K562 (cell line): ENCODE measurements around the gene FRMD4A. TPM values are rescaled to one million over a fixed set of nuclear protein-coding genes. Genes with fewer than 3 reads are reported as not detected.

Experiments
- ATAC-seq: fragments of 200-7000 bp; cut with Tn5 transposase; 3 replicates; pipeline ENCODE4 v1.9.1; 2020; ENCODE audit warnings: moderate library complexity
- BruUV-seq: library from RNA; stranded (reverse); fragments of 400-500 nt; replicated peaks from 2 replicates; lab custom pipeline; 2021; lab: Mats Ljungman, UMichigan
- CTCF ChIA-PET: fragments of 300-600 bp; formaldehyde crosslinking; extraction: SDS; loops from one replicate; lab custom pipeline; 2021; ENCODE audit warnings: low intra/inter-chr PET ratio; lab: Yijun Ruan, JAX
- POLR2A ChIA-PET: fragments of 300-600, 350-650 bp; sonication (Branson Sonifier 250); formaldehyde crosslinking; extraction: SDS; loops from one replicate; lab custom pipeline; 2021; ENCODE audit warnings: antibody characterized with exemption, inconsistent platforms; lab: Yijun Ruan, JAX
- DNase-seq, 4 experiments: peaks; one replicate each; pipeline versions ENCODE4 v3.0.0 to v3.0.0-alpha.2; 2011 to 2018; ENCODE audit warnings: low spot score in 3 of 4, mixed read lengths in 3 of 4; ENCODE audit errors: extremely low read depth in 1 of 4
- FAIRE-seq: peaks from 2 replicates; lab custom pipeline; 2011; peaks lifted over from hg19 to GRCh38; lab: Jason Lieb, UNC
- H2AFZ ChIP-seq: 2 replicates; pipeline ENCODE4 v1.6.0; 2011; ENCODE audit warnings: low read depth, low read length, control low read depth, inconsistent platforms
- H3K27ac ChIP-seq: fragments of 200-600 bp; 3 replicates; pipeline ENCODE4 v1.8.0; 2011; ENCODE audit warnings: low read depth, mild to moderate bottlenecking, control low read depth, inconsistent platforms, low read length, moderate library complexity, mixed read lengths; ENCODE audit errors: extremely low read depth
- H3K27me3 ChIP-seq, 2 experiments: fragments of 300-600 bp in 1 of 2; 2 replicates in 1 of 2; 3 replicates in 1 of 2; pipeline versions ENCODE4 v1.6.0 to v1.8.0; 2011; ENCODE audit warnings: inconsistent platforms in 2 of 2, low read length in 2 of 2, mild to moderate bottlenecking in 1 of 2, mixed read lengths in 1 of 2, moderate library complexity in 1 of 2; ENCODE audit not compliant: control insufficient read depth in 2 of 2, insufficient read depth in 2 of 2
- H3K36me3 ChIP-seq: fragments of 300-600 bp; 3 replicates; pipeline ENCODE4 v1.8.0; 2011; ENCODE audit warnings: mild to moderate bottlenecking, low read length, inconsistent platforms; ENCODE audit not compliant: control insufficient read depth, insufficient read depth
- H3K4me1 ChIP-seq, 2 experiments: fragments of 200-600 bp in 1 of 2; replicated peaks in 1 of 2; 2 replicates in 1 of 2; 3 replicates in 1 of 2; pipeline versions ENCODE4 v1.5.1 to v1.8.0; 2011; ENCODE audit warnings: inconsistent platforms in 2 of 2, low read length in 2 of 2, mild to moderate bottlenecking in 1 of 2, mixed read lengths in 1 of 2, moderate library complexity in 1 of 2; ENCODE audit not compliant: control insufficient read depth in 2 of 2, insufficient read depth in 2 of 2
- H3K4me2 ChIP-seq: 2 replicates; pipeline ENCODE4 v1.6.1; 2011; ENCODE audit warnings: low read length, control low read depth, inconsistent platforms, mixed read lengths; ENCODE audit not compliant: insufficient read depth
- H3K4me3 ChIP-seq: fragments of 200-600 bp; sonication (generic), shearing (Covaris generic); 2 replicates; pipeline ENCODE4 v1.5.1; 2016; ENCODE audit warnings: control low read depth, inconsistent platforms
- H3K79me2 ChIP-seq: fragments of 200-600 bp; 3 replicates; pipeline ENCODE4 v1.8.0; 2011; ENCODE audit warnings: low read length, inconsistent platforms; ENCODE audit not compliant: control insufficient read depth, insufficient read depth
- H3K9ac ChIP-seq, 2 experiments: 2 replicates each; pipeline versions ENCODE4 v1.6.0 to v1.6.1; 2011; ENCODE audit warnings: low read depth in 2 of 2, low read length in 2 of 2, control low read depth in 1 of 2, inconsistent platforms in 1 of 2, mild to moderate bottlenecking in 1 of 2, mixed read lengths in 1 of 2; ENCODE audit not compliant: insufficient read depth in 1 of 2
- H3K9me1 ChIP-seq: one replicate; pipeline ENCODE4 v1.6.0; 2011; ENCODE audit warnings: inconsistent platforms, mild to moderate bottlenecking, low read length, moderate library complexity; ENCODE audit not compliant: control insufficient read depth, insufficient read depth
- H3K9me3 ChIP-seq: replicated peaks from 2 replicates; pipeline ENCODE4 v1.5.1; 2011; ENCODE audit warnings: low read depth, low read length, inconsistent platforms; ENCODE audit not compliant: control insufficient read depth, insufficient read depth
- H4K20me1 ChIP-seq: replicated peaks from 2 replicates; pipeline ENCODE4 v1.6.1; 2011; ENCODE audit warnings: low read length, inconsistent platforms, mixed read lengths; ENCODE audit not compliant: control insufficient read depth, insufficient read depth
- BCL6 ChIP-seq: fragments of 250-450 bp; sonication (Bioruptor Pico); IDR thresholded peaks from 2 replicates; pipeline ENCODE4 v1.4.0; 2020
- CAMTA2 ChIP-seq: fragments of 250-450 bp; sonication (Bioruptor Pico); conservative IDR thresholded peaks from 2 replicates; pipeline ENCODE4 v1.5.1; 2022
- CBFA2T3 ChIP-seq: fragments of 450-650 bp; IDR thresholded peaks from 2 replicates; pipeline ENCODE4 v1.6.1; 2017
- KLF16 ChIP-seq: IDR thresholded peaks from 2 replicates; pipeline ENCODE4 v1.6.1; 2016; ENCODE audit warnings: antibody characterized with exemption
- MXI1 ChIP-seq: IDR thresholded peaks from 2 replicates; pipeline ENCODE4 v1.6.1; 2011; ENCODE audit warnings: low read depth, mild to moderate bottlenecking, improper control_type of control experiment, low read length
- MYNN ChIP-seq, 2 experiments: sonication (generic); formaldehyde crosslinking in 1 of 2; IDR thresholded peaks; 2 replicates each; pipeline versions ENCODE4 v1.5.0 to v1.6.1; 2016 to 2020; ENCODE audit warnings: antibody characterized with exemption in 1 of 2, missing genetic modification reagents in 1 of 2
- POLR2AphosphoS5 ChIP-seq: IDR thresholded peaks from 2 replicates; pipeline ENCODE4 v1.6.1; 2011; ENCODE audit warnings: mild to moderate bottlenecking, low read depth, low read length, moderate library complexity; ENCODE audit not compliant: control insufficient read depth, insufficient read depth
- SMARCA4 ChIP-seq: fragments of 450-650 bp; IDR thresholded peaks from 2 replicates; pipeline ENCODE4 v1.6.1; 2016
- SMARCC2 ChIP-seq: fragments of 450-650 bp; IDR thresholded peaks from 2 replicates; pipeline ENCODE4 v1.6.1; 2017; ENCODE audit warnings: antibody characterized with exemption, moderate library complexity, mild to moderate bottlenecking, low read depth
- SMARCE1 ChIP-seq: fragments of 450-650 bp; IDR thresholded peaks from 2 replicates; pipeline ENCODE4 v1.7.1; 2016; ENCODE audit warnings: mild to moderate bottlenecking
- TCF7 ChIP-seq: sonication (generic); IDR thresholded peaks from 2 replicates; pipeline ENCODE4 v1.6.1; 2016; ENCODE audit warnings: antibody characterized with exemption, borderline replicate concordance
- U2AF1 ChIP-seq: fragments of 200-400 bp; formaldehyde crosslinking; optimal IDR thresholded peaks from 2 replicates; pipeline ENCODE3; 2017; ENCODE audit warnings: mild to moderate bottlenecking, low read depth, low read length, moderate library complexity
- UBTF ChIP-seq, 2 experiments: IDR thresholded peaks; 2 replicates each; pipeline ENCODE4 v1.6.1; 2012; ENCODE audit warnings: improper control_type of control experiment in 2 of 2, low read depth in 2 of 2, low read length in 2 of 2, borderline replicate concordance in 1 of 2
- ZNF184 ChIP-seq: sonication (generic); formaldehyde crosslinking; IDR thresholded peaks from 2 replicates; pipeline ENCODE4 v1.5.0; 2020; ENCODE audit warnings: missing genetic modification reagents
- WGBS: fragments of 100-300 bp; shearing (Covaris generic); methylation state at CpG from one replicate; pipeline ENCODE4 v1.1.6; 2016; ENCODE audit warnings: low coverage, mixed read lengths; ENCODE audit not compliant: insufficient coverage; ENCODE audit errors: missing lambda C conversion rate; 5-methylcytosine and 5-hydroxymethylcytosine counted together
- in situ Hi-C: fragments of 300-500 bp; cut with MboI; formaldehyde crosslinking; loops from 4 replicates; pipeline ENCODE4 v1.15.0; 2018; ENCODE audit warnings: inconsistent platforms, mixed read lengths
- intact Hi-C: fragments of 100-400 bp; cut with micrococcal nuclease; formaldehyde crosslinking; loops from 2 replicates; pipeline ENCODE4 v1.14.2; 2022
- polyA plus RNA-seq, 8 experiments: library from polyadenylated mRNA; depleted of rRNA in 4 of 8; stranded (reverse) in 5 of 8; unstranded in 3 of 8; fragments of >200 nt; fragmentation: Nextera tagmentation in 2 of 8; fragmentation: Illumina TruSeq in 1 of 8; extraction: Ambion mirVana in 2 of 8; extraction: Trizol in 1 of 8; gene quantifications; 2 replicates each; pipeline versions ENCODE4 v1.2.1 to v1.2.3, GENCODE V29; 2011 to 2014; ENCODE audit warnings: inconsistent platforms in 1 of 8, missing spikeins in 1 of 8
- total RNA-seq, 7 experiments: library from RNA; depleted of rRNA in 6 of 7; stranded (reverse); fragments of >200 nt in 6 of 7; fragmentation: Illumina TruSeq in 2 of 7; extraction: Trizol in 2 of 7; gene quantifications; 2 replicates each; pipeline versions ENCODE4 v1.2.1 to v1.2.3, GENCODE V29; 2011 to 2021; ENCODE audit warnings: low replicate concordance in 1 of 7
- TF ChIP-seq, protein P1 (sequence below), 2 experiments: fragments of 150-350 bp in 1 of 2; IDR thresholded peaks; 2 replicates each; pipeline ENCODE4 v1.6.1; 2012 to 2016; ENCODE audit warnings: low read depth in 2 of 2, low read length in 2 of 2, mild to moderate bottlenecking in 1 of 2, moderate library complexity in 1 of 2

Gene FRMD4A
- total and polyA plus RNA-seq, 9 of the 15 experiments (the other 6 are each of a cell fraction or from before 2014, with no cell fraction given): 0.80 to 5.2 (median 3.0) TPM

DNA sequence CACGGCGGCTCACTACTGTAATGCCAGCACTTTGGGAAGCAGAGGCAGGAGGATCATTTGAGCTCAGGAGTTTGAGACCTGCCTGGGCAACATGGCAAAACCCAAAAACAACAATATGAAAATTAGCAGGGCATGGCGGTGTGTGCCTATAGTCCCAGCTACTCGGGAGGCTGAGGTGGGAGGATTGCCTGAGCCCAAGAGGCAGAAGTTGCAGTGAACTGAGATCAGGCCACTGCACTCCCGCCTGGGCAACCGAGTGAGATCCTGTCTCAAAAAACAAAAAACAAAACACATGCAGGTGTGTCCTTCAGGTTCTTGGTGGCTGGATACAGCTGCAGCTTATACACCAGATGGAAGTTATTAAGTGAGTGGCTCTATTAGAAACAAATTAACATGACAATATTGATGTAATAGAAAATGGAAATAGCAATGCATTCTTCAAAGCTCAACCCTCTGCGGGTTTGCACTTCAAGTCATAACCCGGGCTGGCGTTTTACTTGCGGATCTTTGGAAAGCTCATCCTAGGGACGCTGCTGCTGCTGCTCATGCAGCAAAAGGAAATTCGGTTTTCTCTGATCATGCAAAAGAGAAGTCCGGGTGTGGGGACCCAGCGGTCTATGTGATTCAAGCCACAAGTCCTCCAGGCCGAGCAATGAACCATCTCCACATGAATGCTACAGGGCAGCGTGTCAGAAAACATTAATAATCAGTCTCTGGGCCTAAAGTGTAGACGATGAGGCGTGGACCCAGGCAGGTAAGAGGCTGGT lies 462.0 kb downstream of the FRMD4A start:
- in situ Hi-C loops: no loop called here
- Histone ChIP-seq H3K27ac (no peak overlapping the region), H3K4me3 (no peak overlapping the region), H3K9me1 (no peaks in the 10 kb centered on the region), H3K79me2 (no peaks in the 10 kb centered on the region), H2AFZ (no peak overlapping the region), H3K4me1 (no peaks in the 10 kb centered on the region), H3K9ac (no peak overlapping the region), H3K36me3 (no peaks in the 10 kb centered on the region), H3K27me3 (peaks cover 8 to 43% of the 10 kb centered on the region in 2 experiments; a peak in 3 of 5 replicates), H4K20me1 (no peaks in the 10 kb centered on the region; the same call in 1 of the 2 replicates), H3K4me2 (no peak overlapping the region), H3K9me3 (no peaks in the 10 kb centered on the region)
- WGBS: 0% methylated on average over 17 of the region's 18 CpGs
- FAIRE-seq (no peak), ATAC-seq (no peak), DNase-seq (no peak)
- no TSS peak for BruUV-seq
- no peak for TF ChIP-seq POLR2AphosphoS5
- no peak for TF ChIP-seq CBFA2T3
- no peak for TF ChIP-seq TCF7
- no peak for TF ChIP-seq MXI1
- TF ChIP-seq CAMTA2 (CRISPR knock-in tag): no peak
- TF ChIP-seq MYNN (IDR thresholded peaks at IDR 0.05): no peak
- no peak for TF ChIP-seq MYNN (CRISPR knock-in tag; IDR thresholded peaks at IDR 0.05)
- TF ChIP-seq KLF16: no peak
- no peak for TF ChIP-seq ZNF184 (CRISPR knock-in tag)
- TF ChIP-seq, protein P1, sequence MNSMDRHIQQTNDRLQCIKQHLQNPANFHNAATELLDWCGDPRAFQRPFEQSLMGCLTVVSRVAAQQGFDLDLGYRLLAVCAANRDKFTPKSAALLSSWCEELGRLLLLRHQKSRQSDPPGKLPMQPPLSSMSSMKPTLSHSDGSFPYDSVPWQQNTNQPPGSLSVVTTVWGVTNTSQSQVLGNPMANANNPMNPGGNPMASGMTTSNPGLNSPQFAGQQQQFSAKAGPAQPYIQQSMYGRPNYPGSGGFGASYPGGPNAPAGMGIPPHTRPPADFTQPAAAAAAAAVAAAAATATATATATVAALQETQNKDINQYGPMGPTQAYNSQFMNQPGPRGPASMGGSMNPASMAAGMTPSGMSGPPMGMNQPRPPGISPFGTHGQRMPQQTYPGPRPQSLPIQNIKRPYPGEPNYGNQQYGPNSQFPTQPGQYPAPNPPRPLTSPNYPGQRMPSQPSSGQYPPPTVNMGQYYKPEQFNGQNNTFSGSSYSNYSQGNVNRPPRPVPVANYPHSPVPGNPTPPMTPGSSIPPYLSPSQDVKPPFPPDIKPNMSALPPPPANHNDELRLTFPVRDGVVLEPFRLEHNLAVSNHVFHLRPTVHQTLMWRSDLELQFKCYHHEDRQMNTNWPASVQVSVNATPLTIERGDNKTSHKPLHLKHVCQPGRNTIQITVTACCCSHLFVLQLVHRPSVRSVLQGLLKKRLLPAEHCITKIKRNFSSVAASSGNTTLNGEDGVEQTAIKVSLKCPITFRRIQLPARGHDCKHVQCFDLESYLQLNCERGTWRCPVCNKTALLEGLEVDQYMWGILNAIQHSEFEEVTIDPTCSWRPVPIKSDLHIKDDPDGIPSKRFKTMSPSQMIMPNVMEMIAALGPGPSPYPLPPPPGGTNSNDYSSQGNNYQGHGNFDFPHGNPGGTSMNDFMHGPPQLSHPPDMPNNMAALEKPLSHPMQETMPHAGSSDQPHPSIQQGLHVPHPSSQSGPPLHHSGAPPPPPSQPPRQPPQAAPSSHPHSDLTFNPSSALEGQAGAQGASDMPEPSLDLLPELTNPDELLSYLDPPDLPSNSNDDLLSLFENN (IDR thresholded peaks at IDR 0.05; ENCODE audit: low read depth in 2 of 2, low read length in 2 of 2): no peak
- TF ChIP-seq SMARCA4: no peak
- TF ChIP-seq UBTF (IDR thresholded peaks at IDR 0.05; ENCODE audit: borderline replicate concordance in 1 of 2, low read depth in 2 of 2, low read length in 2 of 2): no peak
- no peak for TF ChIP-seq SMARCE1
- TF ChIP-seq BCL6 (CRISPR knock-in tag): no peak
- no peak for TF ChIP-seq SMARCC2
- no peak for TF ChIP-seq U2AF1
- intact Hi-C loops: no loop called here
- ChIA-PET CTCF (no interaction called here), POLR2A (interaction anchor here (0.8 kb wide), 1 partner anchor 14 kb away, joined by 3 read pairs; no protein-coding TSS in a partner anchor)
